ENCODE measurements around the gene MVB12B. TPM values are rescaled to one million over a fixed set of nuclear protein-coding genes. Genes with fewer than 3 reads are reported as not detected.

MVB12B gene
- total RNA-seq, 1 donor from 2014 or later: 47.5 TPM

DNA sequence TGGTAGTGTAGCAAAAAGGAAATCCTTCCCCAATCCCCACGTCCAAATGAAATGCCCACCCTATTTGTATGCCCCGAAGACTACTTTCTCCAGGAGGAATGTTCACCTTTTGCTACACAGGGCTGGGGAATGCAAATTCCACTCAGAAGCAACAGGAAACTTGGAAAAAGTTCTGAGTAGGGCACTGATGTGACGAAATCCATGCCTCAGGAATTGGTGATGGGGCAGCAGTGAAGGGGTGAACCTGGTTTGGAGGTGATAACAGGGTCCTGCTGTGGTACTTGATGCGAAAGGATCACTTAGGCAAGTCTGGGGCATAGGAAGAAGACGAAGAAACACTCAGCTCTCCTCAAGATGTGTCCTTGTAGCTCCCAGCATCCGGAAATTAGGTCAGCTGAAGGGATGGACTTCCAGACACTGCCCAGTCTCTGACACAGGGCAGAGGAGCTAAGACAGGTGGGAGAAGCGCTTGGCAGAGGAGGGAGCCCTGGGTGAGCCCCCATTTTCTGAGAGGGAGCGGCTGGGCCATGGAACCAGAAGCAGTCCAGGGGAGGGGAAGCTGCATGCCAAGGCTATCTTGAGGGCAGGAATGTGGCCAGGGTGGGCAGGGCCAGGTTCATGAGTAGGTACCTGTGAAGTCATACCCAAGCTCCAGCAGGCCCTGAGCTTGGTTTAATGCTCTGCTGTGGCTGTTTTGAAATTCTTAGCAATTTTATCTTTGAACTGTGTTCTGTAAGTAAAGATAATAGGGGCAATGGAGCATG is 22.2 kb upstream of the MVB12B start:
- intact Hi-C loops (cut with DNase I): no loop called here
- peaks cover 5% of the 10 kb centered on the region for H3K4me1 ChIP-seq
- no peaks in the 10 kb centered on the region for H3K36me3 ChIP-seq
- TF ChIP-seq, protein P1, sequence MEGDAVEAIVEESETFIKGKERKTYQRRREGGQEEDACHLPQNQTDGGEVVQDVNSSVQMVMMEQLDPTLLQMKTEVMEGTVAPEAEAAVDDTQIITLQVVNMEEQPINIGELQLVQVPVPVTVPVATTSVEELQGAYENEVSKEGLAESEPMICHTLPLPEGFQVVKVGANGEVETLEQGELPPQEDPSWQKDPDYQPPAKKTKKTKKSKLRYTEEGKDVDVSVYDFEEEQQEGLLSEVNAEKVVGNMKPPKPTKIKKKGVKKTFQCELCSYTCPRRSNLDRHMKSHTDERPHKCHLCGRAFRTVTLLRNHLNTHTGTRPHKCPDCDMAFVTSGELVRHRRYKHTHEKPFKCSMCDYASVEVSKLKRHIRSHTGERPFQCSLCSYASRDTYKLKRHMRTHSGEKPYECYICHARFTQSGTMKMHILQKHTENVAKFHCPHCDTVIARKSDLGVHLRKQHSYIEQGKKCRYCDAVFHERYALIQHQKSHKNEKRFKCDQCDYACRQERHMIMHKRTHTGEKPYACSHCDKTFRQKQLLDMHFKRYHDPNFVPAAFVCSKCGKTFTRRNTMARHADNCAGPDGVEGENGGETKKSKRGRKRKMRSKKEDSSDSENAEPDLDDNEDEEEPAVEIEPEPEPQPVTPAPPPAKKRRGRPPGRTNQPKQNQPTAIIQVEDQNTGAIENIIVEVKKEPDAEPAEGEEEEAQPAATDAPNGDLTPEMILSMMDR (IDR thresholded peaks at IDR 0.05): no peak
- ATAC-seq (peak; percentile 85), DNase-seq (no peak)
- no peaks in the 10 kb centered on the region for H3K27me3 ChIP-seq
- H3K9me3 ChIP-seq: no peaks in the 10 kb centered on the region
- H3K27ac ChIP-seq: no peak overlapping the region
- no peak overlapping the region for H3K4me3 ChIP-seq

DNA sequence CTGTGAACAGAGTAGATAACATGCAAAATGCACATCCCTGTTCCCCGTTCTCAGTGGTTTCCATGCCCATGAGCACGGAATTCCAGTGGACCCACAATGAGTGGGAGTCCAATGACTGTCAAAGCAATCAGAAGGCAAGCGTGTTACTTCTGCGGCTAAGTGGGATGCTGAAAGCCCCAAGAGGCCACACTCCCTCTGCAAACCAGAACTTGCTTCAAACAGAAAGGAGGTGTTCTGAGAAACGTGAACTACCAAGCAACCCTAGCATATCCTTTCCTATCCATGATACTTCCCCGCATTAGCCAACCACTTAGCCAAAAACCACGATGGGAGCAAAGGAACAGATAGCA is 21.7 kb upstream of the MVB12B start:
- intact Hi-C loops (cut with DNase I): no loop called here
- Histone ChIP-seq H3K4me1 (peaks cover 5% of the 10 kb centered on the region), H3K27ac (no peak overlapping the region), H3K27me3 (no peaks in the 10 kb centered on the region), H3K36me3 (no peaks in the 10 kb centered on the region), H3K9me3 (no peaks in the 10 kb centered on the region), H3K4me3 (no peak overlapping the region)
- TF ChIP-seq, protein P1 (IDR thresholded peaks at IDR 0.05): no peak
- no peak for ATAC-seq
- no peak for DNase-seq

DNA sequence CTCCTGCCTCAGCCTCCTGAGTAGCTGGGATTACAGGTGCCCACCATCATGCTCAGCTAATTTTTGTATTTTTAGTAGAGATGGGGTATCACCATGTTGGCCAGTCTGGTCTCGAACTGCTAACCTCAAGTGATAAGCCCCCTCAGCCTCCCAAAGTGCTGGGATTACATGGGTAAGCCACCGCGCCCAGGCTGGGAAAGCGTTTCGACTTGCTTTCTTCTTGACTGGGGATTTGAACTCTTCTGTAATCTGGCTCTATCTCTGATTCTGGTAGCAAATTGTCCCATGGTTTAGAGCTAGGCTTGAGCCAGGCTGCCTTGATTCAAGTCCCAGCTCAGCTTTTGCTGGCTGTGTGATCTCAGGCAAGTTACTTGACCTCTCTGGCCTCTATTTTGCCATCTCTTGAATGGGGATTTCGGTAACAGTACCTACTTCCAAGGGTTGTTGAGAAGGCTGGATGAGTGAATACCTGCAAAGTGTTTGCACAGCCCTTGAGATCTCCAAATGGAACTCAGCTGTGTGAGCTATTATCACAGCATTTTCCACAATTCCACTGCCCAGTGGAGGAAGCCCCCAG is 20.5 kb upstream of the MVB12B start:
- intact Hi-C loops (cut with DNase I): no loop called here
- Histone ChIP-seq H3K27ac (no peak overlapping the region), H3K4me1 (peaks cover 5% of the 10 kb centered on the region), H3K36me3 (no peaks in the 10 kb centered on the region), H3K4me3 (no peak overlapping the region), H3K27me3 (no peaks in the 10 kb centered on the region), H3K9me3 (no peaks in the 10 kb centered on the region)
- TF ChIP-seq, protein P1 (IDR thresholded peaks at IDR 0.05): no peak
- ATAC-seq (no peak), DNase-seq (no peak)

DNA sequence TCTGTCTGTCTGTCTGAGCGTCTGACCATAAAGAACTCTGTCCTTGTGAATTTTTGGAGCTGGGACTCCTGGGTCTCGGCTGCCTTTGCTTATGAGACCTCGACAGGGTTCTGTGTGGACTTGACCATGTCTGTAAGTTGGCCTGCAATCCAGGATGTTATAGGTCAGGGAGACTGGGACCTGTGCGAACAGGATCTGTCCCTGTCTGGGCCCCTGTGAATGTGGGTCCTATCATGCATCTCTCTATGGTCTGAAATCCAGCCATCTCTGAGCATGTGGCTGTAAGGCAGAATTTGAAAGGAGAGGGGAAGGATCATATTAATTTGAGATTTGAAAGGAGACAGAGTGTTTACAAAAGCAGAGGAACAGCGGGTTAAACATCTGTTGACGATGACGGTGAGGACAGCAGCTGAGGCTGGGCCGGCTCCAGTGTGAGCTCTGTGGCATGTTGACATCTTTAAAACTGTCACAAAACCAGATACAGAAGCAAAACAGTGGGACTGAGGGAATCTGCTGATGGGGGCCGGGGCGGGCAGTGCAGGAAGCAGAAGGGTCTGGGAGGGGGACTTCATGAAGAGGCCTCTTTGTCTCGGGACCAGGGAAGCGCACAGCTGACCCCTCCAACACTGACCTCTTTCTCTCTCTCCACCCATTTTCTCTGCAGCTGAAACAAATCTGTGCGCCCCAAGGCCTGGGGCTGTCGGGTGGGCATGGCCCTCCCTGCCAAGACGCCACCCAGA is 19.1 kb upstream of the MVB12B start:
- TF ChIP-seq, protein P1 (IDR thresholded peaks at IDR 0.05): no peak
- H3K36me3 ChIP-seq: no peaks in the 10 kb centered on the region
- no peak for DNase-seq
- no peaks in the 10 kb centered on the region for H3K4me1 ChIP-seq
- intact Hi-C loops (cut with DNase I): no loop called here
- ATAC-seq: no peak
- no peaks in the 10 kb centered on the region for H3K27me3 ChIP-seq
- H3K4me3 ChIP-seq: no peak overlapping the region
- H3K27ac ChIP-seq: no peak overlapping the region
- no peaks in the 10 kb centered on the region for H3K9me3 ChIP-seq

DNA sequence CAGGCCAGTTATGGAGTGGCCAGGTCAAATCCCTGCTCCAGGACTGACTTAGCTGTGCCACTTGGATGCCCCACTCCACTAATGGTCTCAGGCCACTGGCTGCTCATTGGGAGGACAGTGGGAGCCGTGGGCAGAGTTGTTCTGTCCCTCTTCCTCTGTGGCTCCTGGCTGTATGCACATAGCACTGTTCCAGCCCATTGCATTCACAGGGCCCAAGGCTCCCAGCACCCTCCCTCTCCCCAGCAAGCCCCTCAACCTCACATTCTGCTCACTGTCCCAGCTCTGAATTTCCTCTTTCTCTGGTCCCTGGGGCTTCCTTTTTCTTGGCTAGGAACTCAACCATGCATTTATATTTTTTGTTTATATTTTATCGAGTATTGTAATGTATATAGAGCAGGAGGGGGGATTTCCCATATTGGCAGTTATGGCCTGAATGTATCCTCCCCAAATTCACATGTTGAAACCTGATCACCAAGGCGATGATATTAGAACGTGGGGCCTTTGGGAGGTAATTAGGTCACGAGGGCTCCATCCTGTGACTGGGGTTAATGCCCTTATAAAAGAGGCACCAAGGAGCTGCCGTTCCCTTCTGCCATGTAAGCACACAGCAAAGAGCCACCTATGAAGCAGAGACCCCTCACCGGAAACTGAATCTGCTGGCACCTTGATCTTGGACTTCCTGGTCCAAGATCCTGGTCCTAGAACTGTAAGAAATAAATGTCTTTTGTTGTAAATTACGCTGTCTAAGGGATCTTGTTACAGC is 17.0 kb upstream of the MVB12B start:
- DNase-seq (no peak), ATAC-seq (no peak)
- Histone ChIP-seq H3K27me3 (no peaks in the 10 kb centered on the region), H3K9me3 (no peaks in the 10 kb centered on the region), H3K27ac (no peak overlapping the region), H3K4me3 (no peak overlapping the region), H3K4me1 (no peaks in the 10 kb centered on the region), H3K36me3 (no peaks in the 10 kb centered on the region)
- TF ChIP-seq, protein P1 (IDR thresholded peaks at IDR 0.05): no peak
- intact Hi-C loops (cut with DNase I): loop anchor here (10.0 kb wide), 1 partner anchor 185 kb away; no protein-coding TSS in a partner anchor
